Endodermal cell (in vitro differentiated cells): Measurements from ENCODE around the gene WDR37. TPM values are rescaled to one million over a fixed set of nuclear protein-coding genes. Genes with fewer than 3 reads are reported as not detected.
A peak's percentile ranks its signal among the peaks of the same experiment; 100 is the strongest.

ENCODE experiments used
- DNase-seq: peaks from one replicate; pipeline ENCODE4 v3.0.0-alpha.2; 2017
- H3K27ac ChIP-seq: 2 replicates; pipeline ENCODE4 v1.5.1; 2013; ENCODE audit warnings: mild to moderate bottlenecking, low read depth, low read length, moderate library complexity
- H3K27me3 ChIP-seq: 2 replicates; pipeline ENCODE4 v1.6.1; 2013; ENCODE audit warnings: mild to moderate bottlenecking, low read length, moderate library complexity; ENCODE audit not compliant: insufficient read depth, control insufficient read depth, poor library complexity, severe bottlenecking
- H3K36me3 ChIP-seq: 2 replicates; pipeline ENCODE4 v1.7.0; 2013; ENCODE audit warnings: mild to moderate bottlenecking, low read length, moderate library complexity; ENCODE audit not compliant: control insufficient read depth, insufficient read depth
- H3K4me1 ChIP-seq: one replicate; pipeline ENCODE4 v1.7.0; 2013; ENCODE audit warnings: low read length; ENCODE audit not compliant: control insufficient read depth, insufficient read depth
- H3K4me3 ChIP-seq: 2 replicates; pipeline ENCODE4 v1.5.1; 2013; ENCODE audit warnings: mild to moderate bottlenecking, low read length, moderate library complexity
- H3K9ac ChIP-seq: 2 replicates; pipeline ENCODE4 v1.6.1; 2013; ENCODE audit warnings: mild to moderate bottlenecking, low read length, moderate library complexity; ENCODE audit not compliant: poor library complexity, severe bottlenecking; ENCODE audit errors: extremely low read depth
- H3K9me3 ChIP-seq: 2 replicates; pipeline ENCODE4 v1.6.1; 2013; ENCODE audit warnings: mild to moderate bottlenecking, low read length, moderate library complexity; ENCODE audit not compliant: control insufficient read depth
- H3K27ac Mint-ChIP-seq: 2 replicates; pipeline ENCODE4 v1.8.0; 2020; ENCODE audit warnings: mixed read lengths
- H3K27me3 Mint-ChIP-seq: 2 replicates; pipeline ENCODE4 v1.8.0; 2021; ENCODE audit warnings: mild to moderate bottlenecking, mixed read lengths; ENCODE audit not compliant: insufficient read depth
- H3K36me3 Mint-ChIP-seq: 2 replicates; pipeline ENCODE4 v1.8.0; 2020; ENCODE audit warnings: low read depth, mixed read lengths
- H3K4me1 Mint-ChIP-seq: 2 replicates; pipeline ENCODE4 v1.8.0; 2020; ENCODE audit warnings: mixed read lengths
- H3K4me3 Mint-ChIP-seq: 2 replicates; pipeline ENCODE4 v1.8.0; 2020; ENCODE audit warnings: mild to moderate bottlenecking, moderate library complexity, mixed read lengths
- H3K9me3 Mint-ChIP-seq: 2 replicates; pipeline ENCODE4 v1.8.0; 2020; ENCODE audit warnings: mild to moderate bottlenecking, mixed read lengths
- CTCF ChIP-seq: fragments of 200-600 bp; sonication (generic); conservative IDR thresholded peaks from 2 replicates; pipeline ENCODE4 v1.5.0; 2021; ENCODE audit warnings: antibody characterized with exemption, mild to moderate bottlenecking
- WGBS, 2 experiments: methylation state at CpG; one replicate each; pipeline versions ENCODE4 v1.1.5 to v1.1.7; 2013; ENCODE audit warnings: missing lambda C conversion rate in 2 of 2, mixed read lengths in 1 of 2; ENCODE audit not compliant: insufficient coverage in 1 of 2, insufficient read length in 1 of 2; 5-methylcytosine and 5-hydroxymethylcytosine counted together
- total RNA-seq, 2 donors: library from RNA; stranded (reverse); fragmentation: NEBNext Ultra II Directional in 1 of 2; extraction: Animal tissue kit (Norgen Biotek cat#: 25700) in 1 of 2; gene quantifications; 2 replicates in 1 of 2; 3 replicates in 1 of 2; pipeline ENCODE4 v1.2.1, GENCODE V29; 2021

Gene WDR37
- total RNA-seq, 2 donors from 2014 or later = 10.7 TPM

GRCh38 chr10:1044964-1045363, 11.2 kb upstream of the WDR37 start:
- no peak overlapping the region for H3K27ac ChIP-seq
- Mint-ChIP-seq H3K27ac (no peak overlapping the region), H3K4me1 (peaks cover 10% of the 10 kb centered on the region), H3K36me3 (peaks cover 38% of the 10 kb centered on the region), H3K4me3 (peak overlapping the region; percentile 4), H3K9me3 (no peaks in the 10 kb centered on the region), H3K27me3 (no peaks in the 10 kb centered on the region)
- H3K36me3 ChIP-seq = peaks cover 57% of the 10 kb centered on the region
- H3K9ac ChIP-seq = no peak overlapping the region
- WGBS, 2 experiments = 94% methylated on average over 4 of the region's 4 CpGs
- H3K4me3 ChIP-seq = peak overlapping the region; percentile 75
- no peaks in the 10 kb centered on the region for H3K4me1 ChIP-seq
- H3K9me3 ChIP-seq = no peaks in the 10 kb centered on the region
- TF ChIP-seq CTCF = no peak
- DNase-seq = no peak
- no peaks in the 10 kb centered on the region for H3K27me3 ChIP-seq

- Histone ChIP-seq H3K36me3 (peaks cover 52% of the 10 kb centered on the region), H3K27me3 (no peaks in the 10 kb centered on the region), H3K9me3 (no peaks in the 10 kb centered on the region), H3K9ac (no peak overlapping the region), H3K4me1 (no peaks in the 10 kb centered on the region), H3K27ac (no peak overlapping the region), H3K4me3 (peak overlapping the region; percentile 75)
- no peak overlapping the region for H3K27ac Mint-ChIP-seq
- peaks cover 34% of the 10 kb centered on the region for H3K36me3 Mint-ChIP-seq
- WGBS, 2 experiments = 85 to 87% methylated on average over 3 to 6 of the region's 6 CpGs
- no peaks in the 10 kb centered on the region for H3K9me3 Mint-ChIP-seq
- no peak for DNase-seq
- H3K27me3 Mint-ChIP-seq = no peaks in the 10 kb centered on the region
- H3K4me3 Mint-ChIP-seq = peak overlapping the region; percentile 4
- TF ChIP-seq CTCF = no peak
- H3K4me1 Mint-ChIP-seq = peaks cover 12% of the 10 kb centered on the region
Observed at GRCh38 chr10:1045415-1045814, 10.8 kb upstream of the WDR37 start.

- Mint-ChIP-seq H3K4me3 (peak overlapping the region; percentile 91), H3K36me3 (peaks cover 36% of the 10 kb centered on the region)
- peak; percentile 67 for DNase-seq
Observed at GRCh38 chr10:1047937-1048336, 8.2 kb upstream of the WDR37 start.

More at GRCh38 chr10:1047937-1048336, 8.2 kb upstream of the WDR37 start:
- H3K9me3 Mint-ChIP-seq = no peaks in the 10 kb centered on the region
- Histone ChIP-seq H3K4me1 (peaks cover 3% of the 10 kb centered on the region), H3K4me3 (peak overlapping the region; percentile 100), H3K9me3 (no peaks in the 10 kb centered on the region), H3K27me3 (no peaks in the 10 kb centered on the region), H3K9ac (peak overlapping the region; percentile 92), H3K36me3 (peaks cover 51% of the 10 kb centered on the region), H3K27ac (peak overlapping the region; percentile 99)
- H3K4me1 Mint-ChIP-seq = peaks cover 17% of the 10 kb centered on the region
- H3K27ac Mint-ChIP-seq = peak overlapping the region; percentile 99
- 6 to 8% methylated on average over 14 to 15 of the region's 15 CpGs for WGBS, 2 experiments
- no peak for TF ChIP-seq CTCF
- H3K27me3 Mint-ChIP-seq = no peaks in the 10 kb centered on the region
